NB4 (cell line): ENCODE data around the gene CALML5.

Source experiments
- DNase-seq: peaks from one replicate; pipeline ENCODE4 v3.0.0; 2010; ENCODE audit warnings: low read depth
- H3K4me3 ChIP-seq: one replicate; pipeline ENCODE4 v1.5.1; 2011; ENCODE audit warnings: mild to moderate bottlenecking, low read depth, low read length, moderate library complexity
- CTCF ChIP-seq: IDR thresholded peaks from one replicate; pipeline ENCODE4 v1.5.1; 2012; ENCODE audit warnings: low read depth, low read length
- MAX ChIP-seq: IDR thresholded peaks from 2 replicates; pipeline ENCODE4 v1.6.1; 2011; ENCODE audit warnings: low read depth, low read length
- MYC ChIP-seq: IDR thresholded peaks from 2 replicates; pipeline ENCODE4 v1.6.1; 2011; ENCODE audit warnings: low read depth, low read length
- POLR2A ChIP-seq: IDR thresholded peaks from 2 replicates; pipeline ENCODE4 v1.6.1; 2011; ENCODE audit warnings: mild to moderate bottlenecking; ENCODE audit not compliant: insufficient read length; ENCODE audit errors: extremely low read depth

Gene CALML5

DNA sequence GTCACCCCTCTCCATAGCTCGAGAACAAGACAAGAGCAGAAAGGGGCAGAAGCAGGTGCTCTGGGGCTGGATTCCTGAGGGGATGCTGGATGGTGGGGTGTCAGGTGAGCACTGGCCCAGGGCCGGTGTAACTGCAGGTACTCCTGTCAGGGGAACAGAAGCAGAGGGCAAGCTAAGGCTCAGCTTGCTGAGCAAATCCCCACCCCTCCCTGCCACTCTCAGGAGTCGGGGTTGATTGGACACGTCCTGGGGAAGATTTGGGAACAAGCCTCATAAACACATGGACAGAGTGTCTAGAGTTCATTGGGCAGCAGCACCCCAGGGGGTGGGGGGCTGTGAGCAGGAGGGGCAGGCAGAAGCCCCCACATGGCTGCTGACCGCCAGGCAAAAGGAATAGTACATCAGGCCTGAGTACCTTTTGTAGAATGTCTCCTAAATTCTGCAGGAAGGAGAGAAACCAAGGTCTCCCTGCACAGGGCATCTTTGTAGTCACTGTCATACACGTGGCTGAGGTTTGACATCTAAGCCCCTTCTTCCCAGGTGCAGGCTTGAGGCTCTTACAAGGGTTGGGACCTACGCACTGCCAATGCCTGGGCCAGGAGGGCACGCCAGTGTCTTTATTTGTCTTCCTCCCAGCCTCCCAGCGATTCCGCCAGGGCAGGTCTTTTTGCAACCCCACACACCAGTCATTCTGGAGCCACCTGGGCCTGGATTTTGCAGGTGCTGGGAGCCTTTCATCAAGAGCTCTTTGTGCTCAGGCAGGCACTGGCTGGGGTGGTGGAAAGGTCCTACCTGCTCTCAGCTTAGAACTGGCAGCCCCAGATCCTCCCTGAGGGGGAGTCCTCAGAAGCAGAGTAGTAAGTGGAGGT lies 28.2 kb upstream of the CALML5 start:
- no peak overlapping the region for H3K4me3 ChIP-seq
- TF ChIP-seq CTCF (no peak), POLR2A (no peak), MYC (no peak), MAX (no peak)
- no peak for DNase-seq

- TF ChIP-seq MYC (no peak), POLR2A (no peak), CTCF (no peak), MAX (no peak)
- H3K4me3 ChIP-seq, result no peak overlapping the region
- no peak for DNase-seq
Observed at GRCh38 chr10:5526691-5527331, 27.4 kb upstream of the CALML5 start.

GRCh38 chr10:5525561-5526341 lies 26.4 kb upstream of the CALML5 start:
- DNase-seq, result no peak
- TF ChIP-seq MYC (no peak), POLR2A (no peak), CTCF (no peak), MAX (no peak)
- H3K4me3 ChIP-seq, result no peak overlapping the region

DNA sequence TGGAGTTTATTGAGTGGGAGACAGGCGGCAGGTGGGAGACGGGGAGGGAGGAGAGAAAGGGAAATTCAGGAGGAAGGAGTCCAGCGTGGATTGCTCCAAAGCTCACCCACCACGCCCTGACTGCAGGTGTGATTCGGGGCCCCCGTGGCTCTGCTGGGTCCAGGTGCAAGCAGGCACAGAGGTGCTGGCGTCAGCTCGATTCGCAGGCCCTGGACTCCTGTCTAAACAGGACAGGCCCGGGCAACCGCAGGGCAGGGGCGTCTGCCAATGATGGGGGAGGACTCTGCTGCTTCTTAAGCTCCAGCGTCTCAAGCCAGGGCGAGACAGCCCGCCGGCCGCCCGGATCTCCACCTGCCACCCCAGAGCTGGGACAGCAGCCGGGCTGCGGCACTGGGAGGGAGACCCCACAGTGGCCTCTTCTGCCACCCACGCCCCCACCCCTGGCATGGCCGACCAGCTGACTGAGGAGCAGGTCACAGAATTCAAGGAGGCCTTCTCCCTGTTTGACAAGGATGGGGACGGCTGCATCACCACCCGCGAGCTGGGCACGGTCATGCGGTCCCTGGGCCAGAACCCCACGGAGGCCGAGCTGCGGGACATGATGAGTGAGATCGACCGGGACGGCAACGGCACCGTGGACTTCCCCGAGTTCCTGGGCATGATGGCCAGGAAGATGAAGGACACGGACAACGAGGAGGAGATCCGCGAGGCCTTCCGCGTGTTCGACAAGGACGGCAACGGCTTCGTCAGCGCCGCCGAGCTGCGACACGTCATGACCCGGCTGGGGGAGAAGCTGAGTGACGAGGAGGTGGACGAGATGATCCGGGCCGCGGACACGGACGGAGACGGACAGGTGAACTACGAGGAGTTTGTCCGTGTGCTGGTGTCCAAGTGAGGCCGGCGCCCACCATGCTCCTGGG lies 25.5 kb upstream of the CALML5 start, which contains the start of gene CALML3:
Gene CALML3, plus strand, starts transcription at position 321 of the 920 bp plus-strand sequence. Its CDS starts 125 bp downstream, at position 446.
- DNase-seq, result no peak
- TF ChIP-seq MYC (no peak), MAX (no peak), CTCF (no peak), POLR2A (no peak)
- no peak within 1 kb of the TSS for H3K4me3 ChIP-seq

- no peak for TF ChIP-seq MAX
- TF ChIP-seq POLR2A, result no peak
- TF ChIP-seq MYC, result no peak
- no peak for TF ChIP-seq CTCF
- DNase-seq, result no peak
- H3K4me3 ChIP-seq, result no peak overlapping the region
Observed at GRCh38 chr10:5523796-5524574, 24.6 kb upstream of the CALML5 start.
